ENCODE measurements around the gene VAMP8. TPM values are rescaled to one million over a fixed set of nuclear protein-coding genes. Genes with fewer than 3 reads are reported as not detected.
A peak's percentile ranks its signal among the peaks of the same experiment; 100 is the strongest.

The VAMP8 gene
- total and polyA plus RNA-seq, 4 experiments from 2014 or later, result 98.5 to 612 (median 254) TPM

- Mint-ChIP-seq H3K9me3 (no peaks in the 10 kb centered on the region), H3K36me3 (peaks cover 24 to 45% of the 10 kb centered on the region in 2 donors), H3K27me3 (no peaks in the 10 kb centered on the region), H3K4me3 (no peak overlapping the region), H3K27ac (peak overlapping the region in 1 of 7 donors; percentile 60), H3K4me1 (peaks cover 14 to 33% (median 24%) of the 10 kb centered on the region in 4 donors)
- Histone ChIP-seq H3K27me3 (ENCODE audit: insufficient read depth, low read length) (no peaks in the 10 kb centered on the region), H3K27ac (ENCODE audit: low read depth, low read length) (no peak overlapping the region), H3K4me1 (ENCODE audit: insufficient read depth, low read length) (peaks cover 31% of the 10 kb centered on the region), H3K36me3 (ENCODE audit: insufficient read depth, low read length) (peaks cover 40% of the 10 kb centered on the region), H3K9me3 (ENCODE audit: control insufficient read depth in 1 of 2, low read length in 2 of 2) (no peaks in the 10 kb centered on the region), H3K4me3 (ENCODE audit: low read length in 2 of 2) (no peak overlapping the region)
- DNase-seq, result no peak
- intact Hi-C loops (cut with micrococcal nuclease), result loop anchor here (5.0 to 10.0 kb wide), 2 partner anchors 295 to 488 kb away; partner anchors contain the start of genes POLR1A, PTCD3 and TGOLN2
- POLR2A ChIA-PET (ENCODE audit: partially characterized antibody), result interaction anchor here (0.9 to 1.5 kb wide), 3 partner anchors 15 to 24 kb away, joined by 3 to 8 read pairs (median 5); partner anchors contain the start of gene RNF181
- CTCF ChIA-PET (ENCODE audit: partially characterized antibody), result interaction anchor here (0.9 to 7.3 kb wide), 4 partner anchors 17 to 200 kb away, joined by 3 to 68 read pairs (median 4); no protein-coding TSS in a partner anchor
These were observed 42.2 kb downstream of the VAMP8 start for GRCh38 chr2:85619617-85620016.

- peaks cover 34 to 57% of the 10 kb centered on the region in 2 donors for H3K36me3 Mint-ChIP-seq
- intact Hi-C loops (cut with micrococcal nuclease), result no loop called here
These were observed 44.0 kb downstream of the VAMP8 start for GRCh38 chr2:85621338-85621737.

GRCh38 chr2:85623991-85624390 lies 46.6 kb downstream of the VAMP8 start:
- Histone ChIP-seq H3K27me3 (ENCODE audit: insufficient read depth, low read length) (no peaks in the 10 kb centered on the region), H3K9me3 (ENCODE audit: control insufficient read depth in 1 of 2, low read length in 2 of 2) (no peaks in the 10 kb centered on the region), H3K27ac (ENCODE audit: low read depth, low read length) (no peak overlapping the region), H3K4me1 (ENCODE audit: insufficient read depth, low read length) (peaks cover 9% of the 10 kb centered on the region), H3K4me3 (ENCODE audit: low read length in 2 of 2) (no peak overlapping the region), H3K36me3 (ENCODE audit: insufficient read depth, low read length) (peaks cover 72% of the 10 kb centered on the region)
- Mint-ChIP-seq H3K36me3 (peaks cover 40 to 70% of the 10 kb centered on the region in 2 donors), H3K27ac (peak overlapping the region in 1 of 7 donors; percentile 61), H3K9me3 (no peaks in the 10 kb centered on the region), H3K4me3 (no peak overlapping the region), H3K27me3 (no peaks in the 10 kb centered on the region), H3K4me1 (peaks cover 5 to 14% (median 10%) of the 10 kb centered on the region in 4 donors)
- intact Hi-C loops (cut with micrococcal nuclease), result no loop called here
- no peak for DNase-seq
- ChIA-PET POLR2A (ENCODE audit: partially characterized antibody) (interaction anchor here (0.6 kb wide), 1 partner anchor 543 kb away, joined by 5 read pairs; no protein-coding TSS in a partner anchor), CTCF (ENCODE audit: partially characterized antibody) (interaction anchor here (7.3 kb wide), 1 partner anchor 12 kb away, joined by 68 read pairs; no protein-coding TSS in a partner anchor)

More at GRCh38 chr2:85621338-85621737, 44.0 kb downstream of the VAMP8 start:
- no peaks in the 10 kb centered on the region for H3K27me3 ChIP-seq (ENCODE audit: insufficient read depth, low read length)
- POLR2A ChIA-PET (ENCODE audit: partially characterized antibody), result no interaction called here
- H3K9me3 ChIP-seq (ENCODE audit: control insufficient read depth in 1 of 2, low read length in 2 of 2), result no peaks in the 10 kb centered on the region
- CTCF ChIA-PET (ENCODE audit: partially characterized antibody), result interaction anchor here (7.3 kb wide), 1 partner anchor 15 kb away, joined by 68 read pairs; no protein-coding TSS in a partner anchor
- H3K27me3 Mint-ChIP-seq, result no peaks in the 10 kb centered on the region
- no peak for DNase-seq
- no peak overlapping the region for H3K4me3 ChIP-seq (ENCODE audit: low read length in 2 of 2)
- no peak overlapping the region for H3K4me3 Mint-ChIP-seq
- H3K27ac Mint-ChIP-seq, result peak overlapping the region in 1 of 7 donors; percentile 46
- peaks cover 25% of the 10 kb centered on the region for H3K4me1 ChIP-seq (ENCODE audit: insufficient read depth, low read length)
- no peaks in the 10 kb centered on the region for H3K9me3 Mint-ChIP-seq
- H3K36me3 ChIP-seq (ENCODE audit: insufficient read depth, low read length), result peaks cover 57% of the 10 kb centered on the region
- no peak overlapping the region for H3K27ac ChIP-seq (ENCODE audit: low read depth, low read length)
- peaks cover 13 to 26% (median 20%) of the 10 kb centered on the region in 4 donors for H3K4me1 Mint-ChIP-seq

- ChIA-PET CTCF (ENCODE audit: partially characterized antibody) (interaction anchor here (1.3 to 3.1 kb wide), 2 partner anchors 9 to 17 kb away, joined by 3 to 24 read pairs; partner anchors contain the start of gene C2orf68), POLR2A (ENCODE audit: partially characterized antibody) (interaction anchor here (1.1 kb wide), 1 partner anchor 13 kb away, joined by 4 read pairs; the partner anchor contains the start of gene USP39)
- peaks cover 43 to 84% of the 10 kb centered on the region in 2 donors for H3K36me3 Mint-ChIP-seq
- H3K27ac Mint-ChIP-seq, result peak overlapping the region in 2 of 7 donors; percentile 4 to 46
- peaks cover 0 to 12% (median 3%) of the 10 kb centered on the region in 4 donors for H3K4me1 Mint-ChIP-seq
- intact Hi-C loops (cut with micrococcal nuclease), result no loop called here
- H3K4me3 Mint-ChIP-seq, result no peak overlapping the region
- Histone ChIP-seq H3K4me1 (ENCODE audit: insufficient read depth, low read length) (peaks cover 6% of the 10 kb centered on the region), H3K36me3 (ENCODE audit: insufficient read depth, low read length) (peaks cover 58% of the 10 kb centered on the region), H3K27ac (ENCODE audit: low read depth, low read length) (no peak overlapping the region), H3K9me3 (ENCODE audit: control insufficient read depth in 1 of 2, low read length in 2 of 2) (no peaks in the 10 kb centered on the region), H3K27me3 (ENCODE audit: insufficient read depth, low read length) (no peaks in the 10 kb centered on the region), H3K4me3 (ENCODE audit: low read length in 2 of 2) (no peak overlapping the region)
- no peak for DNase-seq
- H3K27me3 Mint-ChIP-seq, result no peaks in the 10 kb centered on the region
- no peaks in the 10 kb centered on the region for H3K9me3 Mint-ChIP-seq
These were observed 51.3 kb downstream of the VAMP8 start for GRCh38 chr2:85628658-85629057.

GRCh38 chr2:85631316-85631715 lies 53.9 kb downstream of the VAMP8 start:
- H3K27ac Mint-ChIP-seq, result peak overlapping the region in 1 of 7 donors; percentile 60
- peaks cover 6% of the 10 kb centered on the region for H3K4me1 ChIP-seq (ENCODE audit: insufficient read depth, low read length)
- no peak overlapping the region for H3K4me3 ChIP-seq (ENCODE audit: low read length in 2 of 2)
- POLR2A ChIA-PET (ENCODE audit: partially characterized antibody), result no interaction called here
- H3K27me3 ChIP-seq (ENCODE audit: insufficient read depth, low read length), result no peaks in the 10 kb centered on the region
- H3K9me3 ChIP-seq (ENCODE audit: control insufficient read depth in 1 of 2, low read length in 2 of 2), result no peaks in the 10 kb centered on the region
- intact Hi-C loops (cut with micrococcal nuclease), result no loop called here
- H3K27me3 Mint-ChIP-seq, result no peaks in the 10 kb centered on the region
- H3K36me3 ChIP-seq (ENCODE audit: insufficient read depth, low read length), result peaks cover 52% of the 10 kb centered on the region
- CTCF ChIA-PET (ENCODE audit: partially characterized antibody), result interaction anchor here (0.6 to 0.9 kb wide), 2 partner anchors 9 to 438 kb away, joined by 3 read pairs; no protein-coding TSS in a partner anchor
- H3K36me3 Mint-ChIP-seq, result peaks cover 43 to 80% of the 10 kb centered on the region in 2 donors
- H3K4me1 Mint-ChIP-seq, result peaks cover 7 to 15% (median 12%) of the 10 kb centered on the region in 4 donors
- no peak for DNase-seq
- H3K9me3 Mint-ChIP-seq, result no peaks in the 10 kb centered on the region
- H3K27ac ChIP-seq (ENCODE audit: low read depth, low read length), result no peak overlapping the region
- no peak overlapping the region for H3K4me3 Mint-ChIP-seq

Other genes starting within 250 kb of the VAMP8 start
- gene TGOLN2, start 249.6 kb upstream of the VAMP8 start, total RNA-seq, result 100 to 1,000 TPM; 188 to 195 TPM
- gene TGOLN2, start 249.6 kb upstream of the VAMP8 start, polyA plus RNA-seq, result 10 to 100 TPM; 29.8 to 54.7 TPM
- 10 to 100 TPM; 33.0 to 33.4 TPM for gene RETSAT, start 223.1 kb upstream of the VAMP8 start, total RNA-seq
- 10 to 100 TPM; 20.8 to 24.3 TPM for gene RETSAT, start 223.1 kb upstream of the VAMP8 start, polyA plus RNA-seq
- gene ELMOD3, start 222.8 kb upstream of the VAMP8 start, total RNA-seq, result 10 to 100 TPM; 29.8 to 33.2 TPM
- gene ELMOD3, start 222.8 kb upstream of the VAMP8 start, polyA plus RNA-seq, result 10 to 100 TPM; 10.1 to 11.2 TPM
- gene CAPG, start 167.2 kb upstream of the VAMP8 start, total RNA-seq, result 10 to 100 TPM; 25.6 to 38.5 TPM
- 100 to 1,000 TPM; 113 to 136 TPM for gene CAPG, start 167.2 kb upstream of the VAMP8 start, polyA plus RNA-seq
- gene SH2D6, start 158.9 kb upstream of the VAMP8 start, total RNA-seq, result 1 to 10 TPM; 1.5 to 1.6 TPM
- not detected for gene SH2D6, start 158.9 kb upstream of the VAMP8 start, polyA plus RNA-seq
- 100 to 1,000 TPM; 177 to 182 TPM for gene MAT2A, start 38.4 kb upstream of the VAMP8 start, total RNA-seq
- 100 to 1,000 TPM in 1 of 2 donors, 10 to 100 TPM in 1; 75.4 to 126 TPM for gene MAT2A, start 38.4 kb upstream of the VAMP8 start, polyA plus RNA-seq
- gene GGCX, start 16.1 kb upstream of the VAMP8 start, total RNA-seq, result 10 to 100 TPM; 28.5 to 38.1 TPM
- 10 to 100 TPM in 1 of 2 donors, 1 to 10 TPM in 1; 8.4 to 11.0 TPM for gene GGCX, start 16.1 kb upstream of the VAMP8 start, polyA plus RNA-seq
- 10 to 100 TPM; 25.5 to 25.6 TPM for gene VAMP5, start 6.8 kb downstream of the VAMP8 start, total RNA-seq
- gene VAMP5, start 6.8 kb downstream of the VAMP8 start, polyA plus RNA-seq, result 100 to 1,000 TPM; 109 to 136 TPM
- 10 to 100 TPM; 73.6 to 77.1 TPM for gene RNF181, start 18.2 kb downstream of the VAMP8 start, total RNA-seq
- gene RNF181, start 18.2 kb downstream of the VAMP8 start, polyA plus RNA-seq, result 100 to 1,000 TPM; 176 to 215 TPM
- 10 to 100 TPM; 13.3 to 14.3 TPM for gene TMEM150A, start 25.1 kb downstream of the VAMP8 start, total RNA-seq
- gene TMEM150A, start 25.1 kb downstream of the VAMP8 start, polyA plus RNA-seq, result 10 to 100 TPM; 15.3 to 17.9 TPM
- 10 to 100 TPM; 87.3 to 89.9 TPM for gene C2orf68, start 34.5 kb downstream of the VAMP8 start, total RNA-seq
- gene C2orf68, start 34.5 kb downstream of the VAMP8 start, polyA plus RNA-seq, result 10 to 100 TPM; 16.9 to 19.4 TPM
- gene USP39, start 38.6 kb downstream of the VAMP8 start, total RNA-seq, result 10 to 100 TPM; 57.2 to 61.7 TPM
- gene USP39, start 38.6 kb downstream of the VAMP8 start, polyA plus RNA-seq, result 10 to 100 TPM; 72.5 to 90.2 TPM
- not detected for gene SFTPB, start 90.6 kb downstream of the VAMP8 start, total RNA-seq
- gene SFTPB, start 90.6 kb downstream of the VAMP8 start, polyA plus RNA-seq, result not detected
- gene GNLY, start 116.8 kb downstream of the VAMP8 start, total RNA-seq, result 10 to 100 TPM; 17.2 to 20.0 TPM
- 10 to 100 TPM; 22.3 to 32.2 TPM for gene GNLY, start 116.8 kb downstream of the VAMP8 start, polyA plus RNA-seq
- not detected for gene ATOH8, start 176.4 kb downstream of the VAMP8 start, total RNA-seq
- gene ATOH8, start 176.4 kb downstream of the VAMP8 start, polyA plus RNA-seq, result not detected